Stomach (tissue), 9 donors: ENCODE results near the gene SYT5. TPM values are rescaled to one million over a fixed set of nuclear protein-coding genes. Genes with fewer than 3 reads are reported as not detected.

ENCODE experiments used
- DNase-seq, 2 donors: peaks; one replicate each; pipeline versions ENCODE4 v3.0.0 to v3.0.0-alpha.2; 2013 to 2019
- H3K27ac ChIP-seq, 5 donors: fragments of 200-600 bp in 4 of 5; sonication (generic) in 4 of 5; one replicate each; pipeline ENCODE4 v1.5.1; 2013 to 2019; ENCODE audit warnings: mild to moderate bottlenecking in 1 of 5, moderate library complexity in 1 of 5
- H3K27me3 ChIP-seq, 3 donors: fragments of 200-600 bp; sonication (generic); one replicate each; pipeline ENCODE4 v1.5.1; 2017 to 2019; ENCODE audit warnings: mixed run types in 1 of 3
- H3K36me3 ChIP-seq, 4 donors: fragments of 200-600 bp; sonication (generic); 1 replicate in 3 of 4; 2 replicates in 1 of 4; pipeline ENCODE4 v1.5.1; 2016 to 2019
- H3K4me1 ChIP-seq, 4 donors: fragments of 200-600 bp; sonication (generic); one replicate each; pipeline ENCODE4 v1.5.1; 2016 to 2019
- H3K4me3 ChIP-seq, 4 donors: fragments of 200-600 bp; sonication (generic) in 3 of 4; one replicate each; pipeline ENCODE4 v1.5.1; 2016 to 2019; ENCODE audit warnings: mild to moderate bottlenecking in 1 of 4
- H3K9me3 ChIP-seq, 4 donors: fragments of 200-600 bp; sonication (generic); one replicate each; pipeline ENCODE4 v1.5.1; 2016 to 2019
- CTCF ChIP-seq, 7 experiments: fragments of 450-650 bp in 4 of 7; fragments of 200-600 bp in 3 of 7; sonication (generic) in 3 of 7; IDR thresholded peaks; one replicate each; pipeline ENCODE4 v1.5.1; 2016 to 2019; ENCODE audit warnings: antibody characterized with exemption in 7 of 7, control low read depth in 2 of 7, mild to moderate bottlenecking in 1 of 7
- EP300 ChIP-seq: sonication (generic); formaldehyde crosslinking; IDR thresholded peaks from one replicate; pipeline ENCODE4 v1.6.1; 2017; ENCODE audit warnings: antibody characterized with exemption
- POLR2A ChIP-seq, 4 donors: fragments of 450-650 bp; IDR thresholded peaks; one replicate each; pipeline ENCODE4 v1.6.1; 2016; ENCODE audit warnings: antibody characterized with exemption in 4 of 4, control low read depth in 2 of 4, mild to moderate bottlenecking in 1 of 4, moderate library complexity in 1 of 4
- POLR2AphosphoS5 ChIP-seq, 3 donors: sonication (generic); formaldehyde crosslinking; IDR thresholded peaks; one replicate each; pipeline ENCODE4 v1.6.1; 2016; ENCODE audit warnings: antibody characterized with exemption in 3 of 3
- WGBS, 5 donors: extraction: QIAGEN DNeasy Blood & Tissue Kit in 3 of 5; methylation state at CpG; one replicate each; pipeline versions ENCODE4 v1.1.5 to v1.1.7; 2013 to 2018; 5-methylcytosine and 5-hydroxymethylcytosine counted together
- intact Hi-C: fragments of 100-400 bp; cut with DNase I; formaldehyde crosslinking; loops from one replicate; pipeline ENCODE4 v1.15.1; 2023; ENCODE audit warnings: low total_unique reads
- polyA plus RNA-seq, 3 donors: library from polyadenylated mRNA; stranded (reverse); fragments of 200-250 nt; gene quantifications; one replicate each; pipeline ENCODE4 v1.2.3, GENCODE V29; 2013
- total RNA-seq, 5 donors: library from RNA; depleted of rRNA; stranded (reverse); fragments of >200 nt; gene quantifications; one replicate each; pipeline versions ENCODE4 v1.1.0 to v1.2.3, GENCODE V29; 2014 to 2016
- donor health status: healthy with polysubstance abuse.
- donor health status: Bipolar disorder and iron deficiency.
- donor health status: healthy.

SYT5 gene
- total and polyA plus RNA-seq, 8 donors = 0.20 to 2.8 (median 1.8) TPM; not detected in 4

DNA sequence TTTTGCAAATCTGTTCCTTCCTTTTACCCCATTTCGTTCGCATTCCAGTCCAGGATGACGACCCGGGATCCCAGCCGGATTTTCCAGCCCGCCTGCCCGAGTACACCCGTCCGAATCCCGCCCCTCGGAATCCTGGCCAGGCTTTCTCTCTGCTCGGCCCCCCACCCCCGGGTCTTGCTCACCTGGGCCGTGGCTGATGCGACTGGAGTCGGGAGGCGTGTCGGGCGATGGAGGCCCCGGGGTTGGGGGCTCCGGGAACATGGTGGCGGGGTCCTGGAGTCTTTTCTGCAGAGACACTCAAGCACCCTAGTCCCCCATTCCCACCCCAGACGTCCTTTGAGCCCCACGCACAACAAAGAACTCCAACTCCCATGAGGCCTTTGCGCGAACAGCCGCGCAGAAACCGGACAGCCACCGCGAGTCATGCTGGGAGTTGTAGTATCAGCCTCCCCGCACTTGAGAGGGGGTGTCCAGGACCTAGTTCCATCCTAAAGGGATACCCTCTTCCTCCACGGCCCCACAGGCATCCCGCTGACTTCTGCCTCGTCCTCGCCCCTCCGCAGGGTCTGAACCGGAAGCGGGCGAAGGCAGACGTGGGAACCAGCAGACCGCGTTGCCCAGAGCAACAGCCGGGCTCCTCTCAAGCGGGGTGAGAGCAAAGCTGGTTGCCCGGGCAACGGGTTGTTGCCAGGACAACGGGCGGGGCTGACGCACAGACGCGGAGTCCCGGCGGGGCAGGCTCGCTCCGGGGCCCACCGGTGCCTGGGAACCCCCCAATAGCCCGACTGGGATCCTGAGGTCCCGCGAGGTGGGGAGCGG lies 1.1 kb downstream of the SYT5 start:
- H3K27me3 ChIP-seq = peaks cover 37 to 100% (median 77%) of the 10 kb centered on the region in 3 donors
- DNase-seq = peak; percentile 69 to 95
- 3 to 7% (median 6%) methylated on average over 21 to 61 of the region's 61 CpGs for WGBS, 5 donors
- H3K36me3 ChIP-seq = peaks cover 0 to 9% (median 3%) of the 10 kb centered on the region in 4 donors
- no peak for TF ChIP-seq CTCF (IDR thresholded peaks at IDR 0.05)
- no peak for TF ChIP-seq POLR2A (IDR thresholded peaks at IDR 0.05)
- TF ChIP-seq EP300 = no peak
- no peak for TF ChIP-seq POLR2AphosphoS5 (IDR thresholded peaks at IDR 0.05)
- H3K9me3 ChIP-seq = no peaks in the 10 kb centered on the region
- H3K4me1 ChIP-seq = peaks cover 9 to 24% (median 21%) of the 10 kb centered on the region in 4 donors
- intact Hi-C loops = no loop called here
- H3K27ac ChIP-seq = peak overlapping the region in 1 of 5 donors; percentile 11
- peak overlapping the region; percentile 23 to 44 (median 38) for H3K4me3 ChIP-seq

- Histone ChIP-seq H3K4me3 (no peak overlapping the region), H3K4me1 (peaks cover 15 to 39% (median 31%) of the 10 kb centered on the region in 4 donors), H3K9me3 (no peaks in the 10 kb centered on the region), H3K27ac (no peak overlapping the region), H3K27me3 (peaks cover 38 to 100% (median 90%) of the 10 kb centered on the region in 3 donors), H3K36me3 (no peaks in the 10 kb centered on the region)
- 0 to 43% (median 40%) methylated on average over 1 to 2 of the region's 2 CpGs for WGBS, 5 donors
- DNase-seq = no peak
- intact Hi-C loops = no loop called here
- TF ChIP-seq POLR2A (IDR thresholded peaks at IDR 0.05) (no peak), POLR2AphosphoS5 (IDR thresholded peaks at IDR 0.05) (no peak), EP300 (no peak)
These were observed 4.0 kb downstream of the SYT5 start for GRCh38 chr19:55176076-55176475.

DNA sequence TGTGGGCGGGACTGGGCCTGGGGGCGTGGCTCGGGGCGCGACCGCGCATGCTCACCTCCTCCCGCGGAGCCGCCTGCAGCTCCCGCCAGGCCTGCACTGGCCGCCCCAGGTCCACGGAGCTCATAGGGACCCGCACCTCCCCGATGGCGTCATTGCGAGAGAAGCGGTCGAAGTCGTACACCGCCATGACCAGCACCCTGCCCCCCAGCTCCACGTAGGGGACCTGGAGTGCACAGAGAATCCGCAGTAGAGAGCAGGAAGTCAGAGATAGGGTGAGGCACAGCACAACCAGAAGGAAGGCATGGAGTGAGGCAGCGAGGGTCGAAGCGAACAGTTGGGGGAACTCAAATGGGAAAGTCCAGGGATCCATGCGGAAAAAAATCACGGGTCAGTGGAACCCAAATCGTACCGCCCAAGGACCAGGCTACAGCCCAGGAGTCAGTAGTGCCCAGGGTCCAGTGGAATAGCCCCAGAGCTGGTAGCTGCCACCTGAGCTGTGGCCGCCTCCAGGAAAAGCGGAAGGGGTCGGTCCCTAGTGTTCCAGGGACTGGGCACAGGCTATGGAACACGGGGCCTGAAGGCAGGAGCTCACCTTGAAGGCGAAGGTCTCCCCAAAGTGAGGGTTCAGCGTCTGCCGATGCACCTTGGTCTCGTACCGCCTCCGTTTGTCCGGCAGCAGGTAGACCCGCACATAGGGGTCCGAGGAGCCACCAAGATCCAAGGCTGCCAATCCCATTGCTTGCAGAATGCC lies 4.8 kb downstream of the SYT5 start:
- H3K36me3 ChIP-seq = no peaks in the 10 kb centered on the region
- intact Hi-C loops = no loop called here
- H3K9me3 ChIP-seq = no peaks in the 10 kb centered on the region
- no peak overlapping the region for H3K27ac ChIP-seq
- no peak overlapping the region for H3K4me3 ChIP-seq
- H3K4me1 ChIP-seq = peaks cover 15 to 37% (median 29%) of the 10 kb centered on the region in 4 donors
- peaks cover 33 to 100% (median 90%) of the 10 kb centered on the region in 3 donors for H3K27me3 ChIP-seq
- no peak for TF ChIP-seq EP300
- no peak for TF ChIP-seq CTCF (IDR thresholded peaks at IDR 0.05)
- no peak for TF ChIP-seq POLR2A (IDR thresholded peaks at IDR 0.05)
- 40 to 68% (median 57%) methylated on average over 34 to 43 of the region's 43 CpGs for WGBS, 5 donors
- DNase-seq = no peak

- peaks cover 27 to 100% (median 90%) of the 10 kb centered on the region in 3 donors for H3K27me3 ChIP-seq
- TF ChIP-seq CTCF (IDR thresholded peaks at IDR 0.05) = no peak
- TF ChIP-seq EP300 = no peak
- no peak for TF ChIP-seq POLR2A (IDR thresholded peaks at IDR 0.05)
- no peak for TF ChIP-seq POLR2AphosphoS5 (IDR thresholded peaks at IDR 0.05)
- H3K9me3 ChIP-seq = no peaks in the 10 kb centered on the region
- peak overlapping the region in 1 of 4 donors; percentile 49 for H3K4me3 ChIP-seq
- peaks cover 10 to 30% (median 22%) of the 10 kb centered on the region in 4 donors for H3K4me1 ChIP-seq
- intact Hi-C loops = no loop called here
- no peaks in the 10 kb centered on the region for H3K36me3 ChIP-seq
- H3K27ac ChIP-seq = no peak overlapping the region
- DNase-seq = no peak
- WGBS, 5 donors = 42 to 66% (median 57%) methylated on average over 21 of the region's 21 CpGs
These were observed 5.5 kb downstream of the SYT5 start for GRCh38 chr19:55174425-55175116.
